Measurements from ENCODE around the gene ZNF415. TPM values are rescaled to one million over a fixed set of nuclear protein-coding genes. Genes with fewer than 3 reads are reported as not detected.

ZNF415 gene
- total and polyA plus RNA-seq, 9 of the 15 experiments (the other 6 are each of a cell fraction or from before 2014, with no cell fraction given): 0.06 to 0.82 (median 0.14) TPM; not detected in 2

DNA sequence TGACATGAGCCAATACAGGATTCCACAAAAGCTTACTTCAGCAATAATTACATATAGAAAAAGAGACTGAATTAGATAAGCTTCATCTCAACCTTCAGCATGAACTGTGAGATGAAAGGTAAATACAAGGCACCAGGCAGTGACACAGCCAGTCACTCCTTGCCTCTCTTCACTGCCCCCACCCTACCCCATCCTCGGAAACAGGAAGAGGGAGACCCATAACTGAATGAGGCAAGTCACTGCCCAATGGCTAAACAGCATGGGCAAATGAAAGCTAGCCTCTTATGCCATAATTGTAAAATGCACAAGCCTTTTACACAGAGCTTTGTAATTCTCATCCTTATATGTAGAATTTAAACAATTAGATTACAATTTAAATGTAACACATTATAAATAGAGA, 31.2 kb downstream of the ZNF415 start:
- Histone ChIP-seq H3K4me1 (replicated peaks in 1 of 2; ENCODE audit: control insufficient read depth in 2 of 2, insufficient read depth in 2 of 2, low read length in 2 of 2) (peaks cover 9 to 18% of the 10 kb centered on the region in 2 experiments; a peak in 4 of 5 replicates), H4K20me1 (replicated peaks; ENCODE audit: control insufficient read depth, insufficient read depth, low read length) (0 out of 2 replicates have a peak, but pooled peaks cover 4% of the 10 kb centered on the region), H3K9me1 (ENCODE audit: control insufficient read depth, insufficient read depth, low read length) (no peaks in the 10 kb centered on the region), H3K9ac (ENCODE audit: insufficient read depth in 1 of 2, low read depth in 2 of 2, low read length in 2 of 2) (no peak overlapping the region; a peak in 1 of 4 replicates), H3K36me3 (ENCODE audit: control insufficient read depth, insufficient read depth, low read length) (peaks cover 13% of the 10 kb centered on the region; the same call in 2 of the 3 replicates), H3K27ac (ENCODE audit: extremely low read depth, low read depth, low read length) (no peak overlapping the region), H2AFZ (ENCODE audit: low read depth, low read length) (no peak overlapping the region), H3K4me2 (ENCODE audit: insufficient read depth, low read length) (peak overlapping the region; percentile 91), H3K9me3 (replicated peaks; ENCODE audit: control insufficient read depth, insufficient read depth, low read depth, low read length) (no peaks in the 10 kb centered on the region), H3K79me2 (ENCODE audit: control insufficient read depth, insufficient read depth, low read length) (peaks cover 56% of the 10 kb centered on the region), H3K27me3 (ENCODE audit: control insufficient read depth in 2 of 2, insufficient read depth in 2 of 2, low read length in 2 of 2) (no peaks in the 10 kb centered on the region), H3K4me3 (peak overlapping the region; percentile 75; the same call in 1 of the 2 replicates)
- FAIRE-seq (peak; percentile 77), ATAC-seq (0 out of 3 replicates have a peak, but pooled peaks have one; percentile 17), DNase-seq (ENCODE audit: extremely low read depth in 1 of 4, low spot score in 3 of 4) (peak; percentile 22 to 51 (median 43))
- BruUV-seq (replicated peaks): no TSS peak
- POLR2A ChIA-PET: interaction anchor here (1.0 to 1.2 kb wide), 2 partner anchors 16 to 21 kb away, joined by 3 read pairs; no protein-coding TSS in a partner anchor
- CTCF ChIA-PET (ENCODE audit: low intra/inter-chr PET ratio): no interaction called here
- intact Hi-C loops (cut with micrococcal nuclease): no loop called here
- 8% methylated on average over 1 of the region's 1 CpG for WGBS (ENCODE audit: insufficient coverage, low coverage, missing lambda C conversion rate)
- in situ Hi-C loops (cut with MboI): no loop called here
- TF ChIP-seq ZNF316 (IDR thresholded peaks at IDR 0.05) (peak; percentile 65), POLR2AphosphoS5 (IDR thresholded peaks at IDR 0.05; ENCODE audit: control insufficient read depth, insufficient read depth, low read depth, low read length) (no peak), PRPF4 (IDR thresholded peaks at IDR 0.05; ENCODE audit: insufficient read depth, low read depth, low read length, poor library complexity, severe bottlenecking) (no peak), MAX (CRISPR knock-in tag; IDR thresholded peaks at IDR 0.05) (no peak), ZBTB40 (IDR thresholded peaks at IDR 0.05) (no peak), ZBTB40 (CRISPR knock-in tag; IDR thresholded peaks at IDR 0.05) (no peak), SPI1 (IDR thresholded peaks at IDR 0.05; ENCODE audit: borderline replicate concordance, low read depth, low read length) (peak; percentile 76; the same call in 1 of the 2 replicates), ZNF639 (CRISPR knock-in tag; conservative IDR thresholded peaks at IDR 0.05 in 1 of 2, IDR thresholded peaks at IDR 0.05 in 1 of 2) (no peak), MAZ (CRISPR knock-in tag; conservative IDR thresholded peaks at IDR 0.05 in 1 of 2, IDR thresholded peaks at IDR 0.05 in 1 of 2) (peak in 1 of 2 experiments; percentile 60; a peak in 2 of 4 replicates)

Measured in K562 (cell line).